Breast epithelium (tissue), 4 donors: ENCODE measurements around the gene KIAA0319L. TPM values are rescaled to one million over a fixed set of nuclear protein-coding genes. Genes with fewer than 3 reads are reported as not detected.

Experiments
- DNase-seq, 2 donors: peaks; one replicate each; pipeline ENCODE4 v3.0.0-alpha.2; 2019; ENCODE audit warnings: low spot score in 2 of 2
- H3K27ac ChIP-seq, 2 donors: fragments of 200-600 bp; sonication (generic) in 1 of 2; one replicate each; pipeline ENCODE4 v1.5.1; 2016 to 2019; ENCODE audit warnings: mild to moderate bottlenecking in 1 of 2
- H3K27me3 ChIP-seq, 2 donors: fragments of 200-600 bp; sonication (generic) in 1 of 2; one replicate each; pipeline versions ENCODE4 v1.5.1 to v1.6.0; 2017 to 2019; ENCODE audit warnings: control low read depth in 1 of 2, mild to moderate bottlenecking in 1 of 2
- H3K36me3 ChIP-seq: fragments of 200-600 bp; one replicate; pipeline ENCODE4 v1.5.1; 2019
- H3K4me1 ChIP-seq, 2 donors: fragments of 200-600 bp; sonication (generic); one replicate each; pipeline ENCODE4 v1.5.1; 2016 to 2019; ENCODE audit warnings: control low read depth in 1 of 2
- H3K4me3 ChIP-seq, 3 donors: fragments of 200-600 bp; sonication (generic); 1 replicate in 2 of 3; 2 replicates in 1 of 3; pipeline ENCODE4 v1.5.1; 2016 to 2019; ENCODE audit warnings: mild to moderate bottlenecking in 3 of 3, moderate library complexity in 2 of 3
- H3K9me3 ChIP-seq, 2 donors: fragments of 200-600 bp; sonication (generic) in 1 of 2; one replicate each; pipeline ENCODE4 v1.5.1; 2016 to 2019; ENCODE audit warnings: control low read depth in 1 of 2
- POLR2A ChIP-seq: fragments of 450-650 bp; IDR thresholded peaks from one replicate; pipeline ENCODE4 v1.6.1; 2016; ENCODE audit warnings: antibody characterized with exemption, mild to moderate bottlenecking, moderate library complexity
- POLR2AphosphoS5 ChIP-seq, 3 donors: sonication (generic); formaldehyde crosslinking; IDR thresholded peaks; one replicate each; pipeline ENCODE4 v1.6.1; 2017; ENCODE audit warnings: antibody characterized with exemption in 3 of 3
- intact Hi-C: fragments of 100-400 bp; cut with DNase I; formaldehyde crosslinking; loops from one replicate; pipeline ENCODE4 v1.15.1; 2023; ENCODE audit warnings: low total_unique reads
- total RNA-seq, 3 donors: library from RNA; depleted of rRNA; stranded (reverse); fragments of >200 nt; gene quantifications; one replicate each; pipeline ENCODE4 v1.1.0, GENCODE V29; 2016
- TF ChIP-seq, protein P1 (sequence below), 3 donors: fragments of 450-650 bp; IDR thresholded peaks; one replicate each; pipeline ENCODE4 v1.5.1; 2016 to 2017; ENCODE audit warnings: antibody characterized with exemption in 3 of 3, mild to moderate bottlenecking in 3 of 3, moderate library complexity in 3 of 3

The KIAA0319L gene
- total RNA-seq, 3 donors from 2014 or later, result 49.0 to 104 (median 103) TPM

DNA sequence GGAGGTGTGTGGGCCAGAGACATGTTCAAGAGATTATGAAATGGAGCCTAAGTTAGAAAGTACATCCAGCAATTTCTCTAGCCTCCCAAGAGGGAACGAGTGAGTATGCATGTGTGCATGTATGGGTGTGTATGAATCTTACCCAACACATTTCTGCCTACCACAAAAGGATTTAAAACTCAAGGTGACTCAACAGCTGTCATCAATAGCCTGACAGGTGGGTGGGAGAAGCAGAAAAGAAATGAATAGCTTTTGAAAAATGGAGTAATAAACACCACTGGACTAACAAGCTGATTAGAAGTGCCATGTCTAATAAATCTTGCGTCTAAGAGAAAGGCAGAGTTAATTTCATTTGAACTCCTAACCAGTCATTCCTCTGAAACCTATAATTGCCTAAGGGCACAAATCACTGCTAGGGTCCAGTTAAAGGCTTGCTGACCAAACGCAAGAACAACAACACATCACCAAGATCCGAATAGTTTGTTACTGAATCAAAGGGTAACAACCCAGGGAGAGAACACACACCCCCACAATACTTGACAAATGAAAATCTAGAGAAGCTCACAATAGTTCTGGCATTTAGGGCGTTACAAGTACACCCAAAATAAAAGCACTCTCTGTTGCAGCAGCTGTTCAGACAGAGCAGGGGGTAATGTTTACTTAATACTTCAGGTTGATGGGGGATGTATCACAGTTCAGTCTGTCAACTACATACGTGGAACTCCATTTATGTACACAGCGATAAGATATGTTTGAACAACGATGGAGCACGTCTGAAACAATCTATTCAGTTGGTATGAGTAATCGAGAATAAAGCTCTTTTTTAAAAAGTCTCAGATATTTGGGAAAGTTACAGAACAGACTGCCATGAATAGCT, 1.4 kb downstream of the KIAA0319L start:
- Histone ChIP-seq H3K27ac (peak overlapping the region in 1 of 2 donors; percentile 99), H3K9me3 (no peaks in the 10 kb centered on the region), H3K27me3 (no peaks in the 10 kb centered on the region), H3K4me3 (peak overlapping the region; percentile 81 to 95 (median 88)), H3K36me3 (no peaks in the 10 kb centered on the region), H3K4me1 (peaks cover 0 to 26% of the 10 kb centered on the region in 2 donors)
- intact Hi-C loops, result no loop called here
- no peak for DNase-seq
- TF ChIP-seq, protein P1, sequence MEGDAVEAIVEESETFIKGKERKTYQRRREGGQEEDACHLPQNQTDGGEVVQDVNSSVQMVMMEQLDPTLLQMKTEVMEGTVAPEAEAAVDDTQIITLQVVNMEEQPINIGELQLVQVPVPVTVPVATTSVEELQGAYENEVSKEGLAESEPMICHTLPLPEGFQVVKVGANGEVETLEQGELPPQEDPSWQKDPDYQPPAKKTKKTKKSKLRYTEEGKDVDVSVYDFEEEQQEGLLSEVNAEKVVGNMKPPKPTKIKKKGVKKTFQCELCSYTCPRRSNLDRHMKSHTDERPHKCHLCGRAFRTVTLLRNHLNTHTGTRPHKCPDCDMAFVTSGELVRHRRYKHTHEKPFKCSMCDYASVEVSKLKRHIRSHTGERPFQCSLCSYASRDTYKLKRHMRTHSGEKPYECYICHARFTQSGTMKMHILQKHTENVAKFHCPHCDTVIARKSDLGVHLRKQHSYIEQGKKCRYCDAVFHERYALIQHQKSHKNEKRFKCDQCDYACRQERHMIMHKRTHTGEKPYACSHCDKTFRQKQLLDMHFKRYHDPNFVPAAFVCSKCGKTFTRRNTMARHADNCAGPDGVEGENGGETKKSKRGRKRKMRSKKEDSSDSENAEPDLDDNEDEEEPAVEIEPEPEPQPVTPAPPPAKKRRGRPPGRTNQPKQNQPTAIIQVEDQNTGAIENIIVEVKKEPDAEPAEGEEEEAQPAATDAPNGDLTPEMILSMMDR (IDR thresholded peaks at IDR 0.05), result no peak
- TF ChIP-seq POLR2A, result no peak
- no peak for TF ChIP-seq POLR2AphosphoS5 (IDR thresholded peaks at IDR 0.05)

DNA sequence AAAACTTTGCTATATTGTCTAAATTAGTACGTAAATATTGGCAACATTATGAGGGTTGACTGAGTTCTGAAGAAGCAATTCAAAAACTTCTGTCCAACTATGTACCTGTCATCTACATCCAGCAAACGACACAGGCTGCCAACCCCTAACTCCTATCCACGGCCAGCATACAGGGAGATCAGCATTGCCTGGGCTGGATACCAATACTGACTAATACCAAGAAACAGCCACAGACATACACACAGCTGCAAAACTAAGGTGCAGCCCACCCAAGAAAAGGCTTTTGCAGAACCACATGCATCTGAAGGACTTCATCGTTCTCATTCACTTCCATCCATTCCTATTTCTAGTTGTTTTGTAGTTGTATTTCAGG, 2.0 kb downstream of the KIAA0319L start:
- H3K9me3 ChIP-seq, result no peaks in the 10 kb centered on the region
- intact Hi-C loops, result no loop called here
- H3K4me3 ChIP-seq, result no peak overlapping the region
- H3K4me1 ChIP-seq, result peaks cover 0 to 26% of the 10 kb centered on the region in 2 donors
- no peak for DNase-seq
- H3K27ac ChIP-seq, result no peak overlapping the region
- TF ChIP-seq POLR2A (no peak), POLR2AphosphoS5 (IDR thresholded peaks at IDR 0.05) (no peak)
- TF ChIP-seq, protein P1 (IDR thresholded peaks at IDR 0.05), result no peak
- H3K27me3 ChIP-seq, result no peaks in the 10 kb centered on the region
- H3K36me3 ChIP-seq, result no peaks in the 10 kb centered on the region

DNA sequence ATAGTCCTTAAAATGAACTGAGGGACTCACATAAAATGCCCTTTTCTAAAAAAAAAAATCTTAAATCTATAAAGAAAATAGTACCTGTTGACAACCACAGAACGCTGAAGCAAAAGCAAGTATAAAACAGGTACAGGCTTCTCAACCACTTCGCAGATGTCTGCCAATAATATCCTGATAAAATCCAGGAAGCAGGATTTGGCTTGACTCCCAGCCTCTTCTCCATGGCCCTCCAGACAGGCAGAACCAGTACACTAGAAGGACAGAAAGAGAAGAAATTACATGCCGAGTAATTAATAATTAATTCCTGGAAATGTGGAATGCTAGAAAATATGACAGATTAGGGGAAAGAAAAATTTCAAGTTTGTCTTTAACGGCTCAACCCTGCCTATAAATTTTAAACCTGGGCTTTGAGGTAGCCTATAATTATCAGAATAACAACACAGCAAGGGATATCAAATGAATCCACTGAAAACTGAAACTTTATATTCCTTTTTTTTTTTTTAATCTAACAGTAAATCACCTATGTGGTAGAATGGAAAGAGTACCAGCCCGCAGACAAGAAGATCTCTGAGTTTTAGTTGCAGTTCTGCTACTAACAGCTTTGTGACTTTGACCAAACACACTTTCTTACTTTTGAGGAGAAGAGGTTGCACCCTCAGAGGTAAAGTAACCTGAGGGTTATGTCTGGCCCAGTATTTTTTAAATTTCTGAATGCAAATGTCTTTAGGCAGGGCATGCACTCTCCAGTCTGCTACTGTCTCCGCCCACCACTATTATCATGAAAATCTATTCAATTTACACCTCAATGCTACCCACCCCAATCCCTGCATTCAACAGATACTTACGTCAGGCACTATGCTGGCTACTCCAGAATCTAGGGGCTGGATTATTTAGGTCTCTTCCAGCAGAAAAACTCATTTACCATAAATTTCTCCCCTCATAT, 2.7 kb downstream of the KIAA0319L start:
- H3K27ac ChIP-seq, result peak overlapping the region in 1 of 2 donors; percentile 33
- H3K36me3 ChIP-seq, result no peaks in the 10 kb centered on the region
- peaks cover 0 to 26% of the 10 kb centered on the region in 2 donors for H3K4me1 ChIP-seq
- no peaks in the 10 kb centered on the region for H3K9me3 ChIP-seq
- H3K4me3 ChIP-seq, result no peak overlapping the region
- TF ChIP-seq POLR2A, result no peak
- TF ChIP-seq, protein P1 (IDR thresholded peaks at IDR 0.05), result no peak
- intact Hi-C loops, result no loop called here
- no peaks in the 10 kb centered on the region for H3K27me3 ChIP-seq
- peak in 1 of 2 donors; percentile 66 for DNase-seq

DNA sequence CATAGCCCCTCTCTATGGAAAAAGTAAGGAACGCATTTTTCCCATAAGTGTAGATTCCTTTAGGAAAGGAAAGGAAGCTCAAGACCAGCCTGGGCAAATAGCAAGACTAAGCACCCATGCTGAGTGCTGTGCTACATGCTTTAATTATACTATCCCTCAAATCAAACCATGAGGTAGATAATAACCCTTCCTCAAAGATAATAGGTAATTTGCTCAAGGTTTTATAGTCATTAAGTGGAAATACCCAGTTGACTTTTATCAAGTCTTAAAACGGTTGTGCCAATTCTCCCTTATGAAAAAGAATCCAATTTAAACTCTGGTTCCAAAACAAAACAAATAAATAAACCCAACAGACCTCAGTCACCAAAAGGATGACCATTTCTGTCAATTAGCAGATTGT, 3.4 kb downstream of the KIAA0319L start:
- Histone ChIP-seq H3K27me3 (no peaks in the 10 kb centered on the region), H3K4me3 (no peak overlapping the region)

More for the DNA sequence above, 3.4 kb downstream of the KIAA0319L start:
- Histone ChIP-seq H3K36me3 (no peaks in the 10 kb centered on the region), H3K27ac (peak overlapping the region; percentile 20 to 33), H3K9me3 (no peaks in the 10 kb centered on the region), H3K4me1 (peaks cover 0 to 26% of the 10 kb centered on the region in 2 donors)
- intact Hi-C loops, result no loop called here
- DNase-seq, result no peak
- TF ChIP-seq POLR2AphosphoS5 (IDR thresholded peaks at IDR 0.05), result no peak
- TF ChIP-seq, protein P1 (IDR thresholded peaks at IDR 0.05), result no peak
- TF ChIP-seq POLR2A, result no peak
